Measurements from ENCODE around the gene DLX5. TPM values are rescaled to one million over a fixed set of nuclear protein-coding genes. Genes with fewer than 3 reads are reported as not detected.

DLX5 gene
- total RNA-seq, 3 donors from 2014 or later: not detected

- peaks cover 0 to 10% of the 10 kb centered on the region in 2 donors for H3K27me3 ChIP-seq
- no peaks in the 10 kb centered on the region for H3K36me3 ChIP-seq
- DNase-seq (ENCODE audit: low spot score in 2 of 2): no peak
- H3K27ac ChIP-seq: no peak overlapping the region
- no peaks in the 10 kb centered on the region for H3K4me1 ChIP-seq
- intact Hi-C loops (cut with DNase I; ENCODE audit: low total_unique reads): no loop called here
- TF ChIP-seq, protein P1, sequence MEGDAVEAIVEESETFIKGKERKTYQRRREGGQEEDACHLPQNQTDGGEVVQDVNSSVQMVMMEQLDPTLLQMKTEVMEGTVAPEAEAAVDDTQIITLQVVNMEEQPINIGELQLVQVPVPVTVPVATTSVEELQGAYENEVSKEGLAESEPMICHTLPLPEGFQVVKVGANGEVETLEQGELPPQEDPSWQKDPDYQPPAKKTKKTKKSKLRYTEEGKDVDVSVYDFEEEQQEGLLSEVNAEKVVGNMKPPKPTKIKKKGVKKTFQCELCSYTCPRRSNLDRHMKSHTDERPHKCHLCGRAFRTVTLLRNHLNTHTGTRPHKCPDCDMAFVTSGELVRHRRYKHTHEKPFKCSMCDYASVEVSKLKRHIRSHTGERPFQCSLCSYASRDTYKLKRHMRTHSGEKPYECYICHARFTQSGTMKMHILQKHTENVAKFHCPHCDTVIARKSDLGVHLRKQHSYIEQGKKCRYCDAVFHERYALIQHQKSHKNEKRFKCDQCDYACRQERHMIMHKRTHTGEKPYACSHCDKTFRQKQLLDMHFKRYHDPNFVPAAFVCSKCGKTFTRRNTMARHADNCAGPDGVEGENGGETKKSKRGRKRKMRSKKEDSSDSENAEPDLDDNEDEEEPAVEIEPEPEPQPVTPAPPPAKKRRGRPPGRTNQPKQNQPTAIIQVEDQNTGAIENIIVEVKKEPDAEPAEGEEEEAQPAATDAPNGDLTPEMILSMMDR (IDR thresholded peaks at IDR 0.05): no peak
- TF ChIP-seq POLR2AphosphoS5 (IDR thresholded peaks at IDR 0.05): no peak
- no peak for TF ChIP-seq POLR2A (IDR thresholded peaks at IDR 0.05)
- no peaks in the 10 kb centered on the region for H3K9me3 ChIP-seq
- H3K4me3 ChIP-seq: no peak overlapping the region
Measured at GRCh38 chr7:96976106-96976505, 48.5 kb downstream of the DLX5 start.

DNA sequence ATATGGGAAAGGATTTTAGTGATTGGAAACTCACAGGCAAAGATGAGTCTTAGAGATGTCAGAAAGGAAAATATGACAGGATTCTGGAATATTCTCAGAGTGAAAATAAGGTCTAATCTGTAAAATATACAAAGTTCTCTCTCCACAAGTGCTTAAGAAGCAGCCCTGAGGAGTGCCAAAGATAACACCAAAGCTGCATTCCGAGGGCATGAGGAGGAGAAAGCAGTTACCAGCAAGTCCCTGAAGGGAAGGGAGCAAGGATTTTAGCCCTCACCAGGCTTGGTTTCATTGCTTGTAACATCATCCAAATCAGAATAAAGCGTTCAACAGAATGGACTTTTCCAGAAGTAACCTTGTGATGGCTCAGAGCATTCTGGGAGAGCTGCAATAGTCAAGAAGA, 50.6 kb downstream of the DLX5 start:
- intact Hi-C loops (cut with DNase I; ENCODE audit: low total_unique reads): no loop called here
- no peaks in the 10 kb centered on the region for H3K9me3 ChIP-seq
- TF ChIP-seq, protein P1 (IDR thresholded peaks at IDR 0.05): no peak
- no peak for TF ChIP-seq POLR2A (IDR thresholded peaks at IDR 0.05)
- TF ChIP-seq POLR2AphosphoS5 (IDR thresholded peaks at IDR 0.05): no peak
- no peak for DNase-seq (ENCODE audit: low spot score in 2 of 2)
- H3K27me3 ChIP-seq: peaks cover 0 to 22% of the 10 kb centered on the region in 2 donors
- H3K4me1 ChIP-seq: no peaks in the 10 kb centered on the region
- no peak overlapping the region for H3K27ac ChIP-seq
- H3K36me3 ChIP-seq: no peaks in the 10 kb centered on the region
- no peak overlapping the region for H3K4me3 ChIP-seq

DNA sequence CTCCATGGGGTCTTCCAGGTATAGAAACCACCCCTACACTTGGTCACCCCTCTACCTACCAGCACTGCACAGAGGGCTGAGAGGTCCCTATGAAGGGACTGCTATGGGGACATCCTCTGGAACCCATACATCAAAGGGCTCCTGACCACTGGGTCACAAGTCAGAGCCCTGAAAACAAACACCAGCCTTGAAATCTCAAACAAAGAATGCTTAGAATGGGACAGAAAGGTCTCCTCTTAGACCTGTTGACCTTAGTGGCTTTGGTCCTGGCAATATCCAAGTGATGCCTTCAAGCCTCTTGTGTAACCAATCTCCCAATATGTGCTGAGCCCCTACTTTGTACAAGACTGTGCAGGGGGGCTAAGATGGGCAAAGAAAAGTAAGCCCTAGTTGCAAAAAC, 53.9 kb downstream of the DLX5 start:
- TF ChIP-seq POLR2A (IDR thresholded peaks at IDR 0.05) (no peak), POLR2AphosphoS5 (IDR thresholded peaks at IDR 0.05) (no peak)
- TF ChIP-seq, protein P1 (IDR thresholded peaks at IDR 0.05): no peak
- no peak for DNase-seq (ENCODE audit: low spot score in 2 of 2)
- intact Hi-C loops (cut with DNase I; ENCODE audit: low total_unique reads): no loop called here
- H3K4me3 ChIP-seq: no peak overlapping the region
- no peak overlapping the region for H3K27ac ChIP-seq
- no peaks in the 10 kb centered on the region for H3K36me3 ChIP-seq
- H3K4me1 ChIP-seq: no peaks in the 10 kb centered on the region
- H3K9me3 ChIP-seq: no peaks in the 10 kb centered on the region
- peaks cover 0 to 37% of the 10 kb centered on the region in 2 donors for H3K27me3 ChIP-seq

Other genes starting within 250 kb of the DLX5 start
- under 1 TPM in 1 of 3 donors, not detected in 2; under 0.01 TPM for gene DLX6, start 19.3 kb downstream of the DLX5 start, total RNA-seq
- gene SDHAF3, start 92.9 kb upstream of the DLX5 start, total RNA-seq: 10 to 100 TPM in 1 of 3 donors, 1 to 10 TPM in 2; 4.3 to 12.3 (median 8.5) TPM